ENCODE data around the gene CMTM4.

DNA sequence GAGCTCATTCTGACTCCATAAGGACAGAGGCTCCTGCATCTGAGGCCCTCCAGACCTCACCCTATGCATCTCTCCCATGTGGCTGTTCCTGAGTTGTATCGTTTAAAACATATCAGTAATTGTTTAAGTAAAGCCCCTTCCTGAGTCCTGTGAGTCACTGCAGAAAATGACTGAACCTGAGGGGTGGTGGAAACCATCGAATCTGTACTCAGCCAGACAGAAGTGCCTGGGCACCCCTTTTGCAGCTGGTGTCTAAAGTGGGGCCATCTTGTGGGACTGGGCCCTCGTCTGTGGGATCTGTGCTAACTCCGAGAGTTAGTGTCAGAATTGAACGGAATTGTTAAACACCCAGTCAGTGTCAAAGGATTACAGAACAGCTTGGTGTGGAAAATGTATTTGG lies 66.7 kb downstream of the CMTM4 start:
- TF ChIP-seq, protein P1, sequence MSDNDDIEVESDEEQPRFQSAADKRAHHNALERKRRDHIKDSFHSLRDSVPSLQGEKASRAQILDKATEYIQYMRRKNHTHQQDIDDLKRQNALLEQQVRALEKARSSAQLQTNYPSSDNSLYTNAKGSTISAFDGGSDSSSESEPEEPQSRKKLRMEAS (IDR thresholded peaks at IDR 0.05; ENCODE audit: low read depth, low read length), result no peak
- TF ChIP-seq, protein P2, sequence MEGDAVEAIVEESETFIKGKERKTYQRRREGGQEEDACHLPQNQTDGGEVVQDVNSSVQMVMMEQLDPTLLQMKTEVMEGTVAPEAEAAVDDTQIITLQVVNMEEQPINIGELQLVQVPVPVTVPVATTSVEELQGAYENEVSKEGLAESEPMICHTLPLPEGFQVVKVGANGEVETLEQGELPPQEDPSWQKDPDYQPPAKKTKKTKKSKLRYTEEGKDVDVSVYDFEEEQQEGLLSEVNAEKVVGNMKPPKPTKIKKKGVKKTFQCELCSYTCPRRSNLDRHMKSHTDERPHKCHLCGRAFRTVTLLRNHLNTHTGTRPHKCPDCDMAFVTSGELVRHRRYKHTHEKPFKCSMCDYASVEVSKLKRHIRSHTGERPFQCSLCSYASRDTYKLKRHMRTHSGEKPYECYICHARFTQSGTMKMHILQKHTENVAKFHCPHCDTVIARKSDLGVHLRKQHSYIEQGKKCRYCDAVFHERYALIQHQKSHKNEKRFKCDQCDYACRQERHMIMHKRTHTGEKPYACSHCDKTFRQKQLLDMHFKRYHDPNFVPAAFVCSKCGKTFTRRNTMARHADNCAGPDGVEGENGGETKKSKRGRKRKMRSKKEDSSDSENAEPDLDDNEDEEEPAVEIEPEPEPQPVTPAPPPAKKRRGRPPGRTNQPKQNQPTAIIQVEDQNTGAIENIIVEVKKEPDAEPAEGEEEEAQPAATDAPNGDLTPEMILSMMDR (IDR thresholded peaks at IDR 0.05; ENCODE audit: low read depth, low read length), result no peak
- TF ChIP-seq POLR2A (IDR thresholded peaks at IDR 0.05; ENCODE audit: extremely low read depth, insufficient read length) (no peak), MYC (IDR thresholded peaks at IDR 0.05; ENCODE audit: low read depth, low read length) (no peak)

Data from NB4 (cell line).